Keratinocyte (primary cell): ENCODE results near the gene SDR39U1.

Experiments used
- CTCF ChIP-seq, 3 experiments: IDR thresholded peaks in 1 of 3; conservative IDR thresholded peaks in 1 of 3; optimal IDR thresholded peaks in 1 of 3; 2 replicates in 2 of 3; 3 replicates in 1 of 3; pipeline versions ENCODE3 to v1.5.1; 2011; ENCODE audit warnings: low read length in 3 of 3, mild to moderate bottlenecking in 3 of 3, moderate library complexity in 2 of 3, control low read depth in 1 of 3, inconsistent platforms in 1 of 3; ENCODE audit not compliant: insufficient read depth in 2 of 3; ENCODE audit errors: extremely low read depth in 1 of 3
- EZH2 ChIP-seq: IDR thresholded peaks from one replicate; pipeline ENCODE4 v1.6.1; 2012; ENCODE audit warnings: inconsistent platforms, mild to moderate bottlenecking, low read length, moderate library complexity

GRCh38 chr14:24435192-24435810, 7.3 kb downstream of the SDR39U1 start:
- no peak for TF ChIP-seq CTCF (optimal IDR thresholded peaks at IDR 0.05 in 1 of 3, IDR thresholded peaks at IDR 0.05 in 1 of 3, conservative IDR thresholded peaks at IDR 0.05 in 1 of 3; ENCODE audit: extremely low read depth in 1 of 3, insufficient read depth in 2 of 3, low read length in 3 of 3)
- TF ChIP-seq EZH2, result no peak
